HL-60 (cell line): ENCODE data around the gene RTP3.

Experiments used
- CTCF ChIP-seq: IDR thresholded peaks from one replicate; pipeline ENCODE4 v1.5.1; 2011; ENCODE audit warnings: low read length, control low read depth, inconsistent platforms; ENCODE audit not compliant: insufficient read depth
- POLR2AphosphoS5 ChIP-seq: IDR thresholded peaks from 2 replicates; pipeline ENCODE4 v1.6.1; 2012; ENCODE audit warnings: low read depth
- REST ChIP-seq: IDR thresholded peaks from 2 replicates; pipeline ENCODE4 v1.6.1; 2012; ENCODE audit warnings: low read depth; ENCODE audit not compliant: insufficient replicate concordance

GRCh38 chr3:46472736-46473135 lies 25.0 kb upstream of the RTP3 start:
- TF ChIP-seq CTCF (no peak), REST (no peak), POLR2AphosphoS5 (no peak)
